Activated T-helper 1 cell treated with anti-CD3 and anti-CD28 coated beads, Interleukin-2, amount 50 U/mL, for 16 hours (primary cell): Measurements from ENCODE around the gene NPAS2.

Experiments
- DNase-seq, 2 donors: peaks; one replicate each; pipeline ENCODE4 v3.0.0-alpha.2; 2020; ENCODE audit warnings: low read depth in 1 of 2, low spot score in 1 of 2

Gene NPAS2

DNA sequence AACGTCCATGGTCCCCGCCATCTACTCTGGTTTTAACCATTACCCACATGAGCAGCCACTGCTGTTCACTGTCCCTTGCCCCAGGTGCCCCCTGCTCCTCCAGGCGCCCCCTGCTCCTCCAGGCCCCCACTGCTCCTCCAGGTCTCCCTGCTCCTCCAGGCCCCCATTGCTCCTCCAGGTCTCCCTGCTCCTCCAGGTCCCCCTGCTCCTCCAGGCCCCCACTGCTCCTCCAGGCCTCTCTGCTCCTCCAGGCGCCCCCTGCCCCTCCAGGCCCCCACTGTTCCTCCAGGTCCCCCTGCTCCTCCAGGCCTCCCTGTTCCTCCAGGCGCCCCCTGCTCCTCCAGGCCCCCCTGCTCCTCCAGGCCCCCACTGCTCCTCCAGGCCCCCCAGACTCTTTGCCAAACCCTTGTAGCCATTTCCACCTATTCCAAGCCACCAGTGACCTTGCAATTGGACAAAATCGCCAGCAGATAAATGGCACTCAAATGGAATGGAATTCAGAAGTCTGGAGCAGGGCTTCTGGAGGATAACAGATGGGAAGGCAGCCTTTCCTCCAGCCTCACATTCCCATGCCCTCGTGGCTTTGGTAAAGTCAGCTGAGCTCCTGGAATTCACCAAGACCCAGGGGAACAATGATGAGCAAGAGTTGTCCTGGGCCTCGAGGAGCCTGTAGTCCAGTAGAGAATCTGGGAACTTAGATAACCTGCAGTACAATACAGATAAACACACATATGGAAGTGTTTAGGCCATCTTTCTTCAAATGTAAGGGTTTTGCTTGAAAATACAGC is 168.9 kb downstream of the NPAS2 start:
- DNase-seq, result no peak

DNA sequence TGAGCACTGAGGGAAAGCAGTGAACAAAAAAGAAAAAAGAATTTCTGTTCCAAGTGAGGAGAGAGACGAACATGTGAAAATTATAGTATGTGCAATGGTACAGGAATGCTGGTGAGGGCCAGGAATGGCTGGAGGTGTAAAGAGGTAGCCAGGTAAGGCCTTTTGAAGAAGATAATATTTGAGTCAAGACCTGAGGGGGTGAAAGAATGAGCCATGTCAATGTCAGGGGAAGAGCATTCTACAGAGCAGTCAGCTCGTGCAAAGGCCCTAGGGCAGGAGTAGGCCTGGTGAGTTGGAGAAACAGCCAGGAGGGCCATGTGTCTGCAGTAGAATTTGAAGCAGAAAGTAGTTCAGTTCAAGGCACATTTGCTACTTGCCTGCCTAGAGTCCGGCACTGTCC is 169.7 kb downstream of the NPAS2 start:
- DNase-seq, result no peak

DNA sequence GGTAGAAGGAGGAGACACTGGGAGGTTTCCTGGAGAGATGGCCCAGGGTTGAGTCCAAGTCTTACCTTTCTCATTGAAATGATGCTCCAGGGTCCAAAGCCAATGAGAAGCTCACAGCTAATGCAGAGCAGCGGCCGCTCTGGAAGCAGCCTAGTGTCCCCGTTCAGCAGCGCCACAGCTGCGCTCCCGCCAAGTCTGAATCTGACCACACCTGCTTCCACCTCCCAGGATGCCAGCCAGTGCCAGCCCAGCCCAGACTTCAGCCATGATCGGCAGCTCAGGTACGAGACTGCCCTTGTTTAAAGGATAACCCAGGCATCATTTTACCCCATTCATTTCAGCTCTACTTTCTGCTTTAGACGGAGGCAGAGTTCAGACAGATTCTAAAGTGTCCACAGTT is 170.2 kb downstream of the NPAS2 start:
- no peak for DNase-seq

DNA sequence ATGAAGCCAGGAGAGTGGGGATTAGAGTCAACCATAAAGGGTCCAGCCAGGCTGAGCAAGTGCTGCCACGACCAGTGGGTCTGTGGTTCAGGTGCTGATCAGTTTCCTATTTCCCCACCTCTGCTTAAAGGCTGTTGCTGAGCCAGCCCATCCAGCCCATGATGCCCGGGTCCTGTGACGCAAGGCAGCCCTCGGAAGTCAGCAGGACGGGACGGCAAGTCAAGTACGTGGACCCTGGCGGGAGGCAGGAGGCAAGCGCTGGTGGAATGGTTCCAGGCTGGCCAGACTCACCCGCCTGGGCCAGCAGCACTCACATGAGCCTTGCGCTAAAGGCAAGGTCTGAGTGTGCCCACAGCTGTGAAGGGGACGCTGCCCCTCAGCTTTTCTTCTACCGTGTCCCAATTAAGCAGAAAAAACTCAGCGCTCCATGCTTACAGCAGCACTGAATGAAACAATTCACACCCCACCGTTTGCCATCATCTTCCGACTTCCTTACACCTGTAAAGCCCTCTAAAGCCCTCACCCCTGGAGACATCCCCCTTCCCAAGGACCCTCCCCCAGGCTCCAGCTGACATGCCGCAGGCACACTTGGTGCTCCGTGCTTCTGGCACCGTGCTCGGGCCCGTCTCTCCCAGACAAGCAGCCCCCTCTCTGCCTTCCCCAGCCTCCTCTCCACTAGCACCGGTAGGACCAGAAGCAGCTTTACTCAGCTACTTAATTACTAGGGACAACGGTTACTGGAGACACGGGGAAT is 170.9 kb downstream of the NPAS2 start:
- DNase-seq, result no peak

DNA sequence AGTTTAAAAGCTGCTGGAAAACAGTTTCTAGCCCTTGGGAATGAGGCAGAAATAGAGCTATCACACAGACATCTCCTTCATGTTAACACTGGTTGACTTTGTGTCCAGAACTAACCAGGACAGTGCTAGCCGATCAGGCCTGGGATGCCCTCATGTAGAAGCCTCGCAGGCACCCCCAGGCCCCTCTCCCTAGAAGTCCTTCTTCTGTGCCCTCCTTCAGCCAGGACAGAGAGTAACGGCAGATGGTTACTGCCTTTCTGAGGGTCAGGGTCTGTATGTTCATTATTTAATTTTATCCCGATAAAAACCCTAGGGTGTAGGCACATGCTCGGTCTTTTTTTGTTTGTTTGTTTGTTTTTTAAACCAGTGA is 171.4 kb downstream of the NPAS2 start:
- DNase-seq, result no peak

DNA sequence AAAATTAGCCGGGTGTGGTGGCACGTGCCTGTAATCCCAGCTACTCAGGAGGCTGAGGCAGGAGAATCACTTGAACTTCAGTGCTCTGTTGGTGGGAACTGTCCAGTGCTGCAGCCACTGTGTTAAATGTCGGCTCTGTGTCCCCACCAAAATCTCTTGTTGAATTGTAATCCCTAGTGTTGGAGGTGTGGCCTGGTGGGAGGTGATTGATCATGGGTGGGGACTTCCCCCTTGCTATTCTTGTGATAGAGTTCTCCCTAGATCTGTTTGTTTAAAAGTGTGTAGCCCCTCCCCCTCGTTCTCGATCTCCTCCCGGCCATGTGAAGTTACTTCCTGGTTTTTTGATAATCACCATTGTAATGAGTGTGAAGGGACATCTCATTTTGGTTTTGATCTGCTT is 172.3 kb downstream of the NPAS2 start:
- no peak for DNase-seq

DNA sequence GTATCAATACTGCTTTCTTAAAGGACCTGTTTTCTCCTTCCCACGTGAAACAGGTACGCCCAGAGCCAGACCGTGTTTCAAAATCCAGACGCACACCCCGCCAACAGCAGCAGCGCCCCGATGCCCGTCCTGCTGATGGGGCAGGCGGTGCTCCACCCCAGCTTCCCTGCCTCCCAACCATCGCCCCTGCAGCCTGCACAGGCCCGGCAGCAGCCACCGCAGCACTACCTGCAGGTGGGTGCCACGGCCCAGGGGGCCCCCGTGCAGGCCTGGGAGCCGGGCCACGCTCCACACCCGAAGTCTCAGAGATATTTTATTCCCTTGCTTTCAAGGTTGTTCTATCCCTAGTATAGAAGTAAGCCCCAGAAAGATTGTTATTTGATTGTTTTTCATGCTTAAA is 173.4 kb downstream of the NPAS2 start:
- DNase-seq, result no peak

DNA sequence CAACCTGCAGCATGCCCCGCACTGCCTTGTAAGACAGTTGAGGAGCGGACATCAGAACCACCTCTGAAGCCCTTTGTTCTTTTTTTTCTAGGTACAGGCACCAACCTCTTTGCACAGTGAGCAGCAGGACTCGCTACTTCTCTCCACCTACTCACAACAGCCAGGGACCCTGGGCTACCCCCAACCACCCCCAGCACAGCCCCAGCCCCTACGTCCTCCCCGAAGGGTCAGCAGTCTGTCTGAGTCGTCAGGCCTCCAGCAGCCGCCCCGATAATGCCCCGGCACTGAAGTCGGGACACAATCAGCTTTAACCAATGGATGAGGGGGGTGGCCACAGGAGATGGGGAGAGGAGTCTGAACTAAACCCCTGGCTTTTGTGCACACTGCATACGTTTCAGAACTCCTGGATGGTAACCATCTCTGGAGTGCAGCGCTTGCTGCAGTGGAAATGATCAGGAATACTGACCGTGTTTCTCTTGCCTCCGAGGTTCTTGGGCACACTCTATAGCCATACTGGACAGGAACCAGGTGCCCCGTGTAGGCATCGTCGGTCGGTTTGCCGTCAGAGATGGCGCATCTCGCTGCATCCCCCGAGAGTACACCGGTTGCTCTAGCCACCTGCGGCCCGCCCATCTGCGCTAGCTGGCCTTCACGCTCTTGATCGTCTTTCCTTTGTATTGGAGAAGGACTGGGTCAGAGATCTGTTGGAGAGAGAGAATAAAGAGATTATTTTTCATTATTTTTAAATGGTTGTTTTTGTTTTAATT is 175.6 kb downstream of the NPAS2 start:
- no peak for DNase-seq

DNA sequence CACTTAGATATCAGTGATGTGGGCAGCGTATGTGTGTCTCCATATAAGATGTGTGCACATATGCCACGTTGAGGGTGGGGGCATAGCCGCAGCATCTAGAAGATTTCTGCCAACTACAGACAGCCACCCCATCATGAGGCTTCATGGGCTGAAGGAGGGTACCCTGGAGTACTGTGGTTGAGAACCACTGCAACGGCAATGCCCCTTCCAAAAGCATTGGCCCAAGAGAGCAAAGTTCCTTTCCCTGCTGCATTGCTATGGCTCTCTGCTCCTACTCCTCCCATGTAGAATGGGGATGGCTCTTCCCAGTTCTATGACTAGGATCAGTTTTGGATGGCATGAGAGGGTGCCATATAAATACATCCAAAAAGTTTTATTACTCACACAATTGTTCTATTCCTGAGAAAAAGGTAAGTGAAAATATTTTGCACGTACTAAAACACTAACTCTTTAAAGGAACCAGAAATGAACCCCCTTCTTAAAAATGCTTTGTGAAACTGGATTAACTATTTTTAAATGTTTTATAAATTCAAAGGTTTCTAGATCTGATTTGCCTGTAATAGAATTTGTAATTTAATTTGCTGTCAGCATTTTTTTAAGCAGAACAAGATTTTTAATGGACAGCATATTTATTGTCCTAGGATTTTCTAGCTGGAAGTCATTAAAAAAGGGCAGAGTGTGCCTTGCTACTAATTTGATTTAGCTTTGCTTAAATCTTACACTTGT is 177.7 kb downstream of the NPAS2 start:
- DNase-seq, result no peak

DNA sequence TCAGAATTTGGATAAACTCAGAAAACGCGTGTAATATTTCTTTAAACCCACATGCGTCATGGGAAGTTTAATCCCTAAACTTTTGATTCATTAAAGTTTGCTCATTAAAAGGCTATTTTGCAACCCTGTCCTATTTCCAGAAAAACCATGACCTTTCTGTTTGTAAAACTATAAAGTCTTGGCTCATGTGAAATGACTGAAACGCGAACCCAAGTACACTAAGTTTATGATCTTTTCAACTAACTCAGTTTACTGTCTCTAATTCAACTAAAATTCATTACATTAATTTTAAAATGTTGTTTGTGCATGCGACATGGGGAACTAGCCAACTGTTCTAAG is 178.3 kb downstream of the NPAS2 start:
- no peak for DNase-seq

DNA sequence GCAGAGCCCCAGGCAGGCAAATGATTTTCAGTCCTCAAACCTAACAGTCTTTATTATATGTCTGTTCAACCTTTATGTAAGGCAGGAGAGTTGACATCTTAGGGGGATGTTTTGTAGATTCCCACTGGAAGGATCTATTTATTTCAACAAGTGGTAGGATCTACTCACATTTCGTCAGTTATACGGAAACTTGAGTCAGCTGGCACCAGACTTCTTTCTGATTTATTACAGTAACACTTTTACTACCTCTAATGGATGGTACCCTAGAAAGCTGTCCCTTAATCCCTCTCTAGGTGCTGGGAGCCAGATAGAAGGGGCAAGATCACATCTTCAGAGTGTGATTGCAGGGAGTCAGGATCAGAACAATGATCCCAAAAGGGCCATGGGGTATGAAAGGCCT is 180.1 kb downstream of the NPAS2 start:
- no peak for DNase-seq

DNA sequence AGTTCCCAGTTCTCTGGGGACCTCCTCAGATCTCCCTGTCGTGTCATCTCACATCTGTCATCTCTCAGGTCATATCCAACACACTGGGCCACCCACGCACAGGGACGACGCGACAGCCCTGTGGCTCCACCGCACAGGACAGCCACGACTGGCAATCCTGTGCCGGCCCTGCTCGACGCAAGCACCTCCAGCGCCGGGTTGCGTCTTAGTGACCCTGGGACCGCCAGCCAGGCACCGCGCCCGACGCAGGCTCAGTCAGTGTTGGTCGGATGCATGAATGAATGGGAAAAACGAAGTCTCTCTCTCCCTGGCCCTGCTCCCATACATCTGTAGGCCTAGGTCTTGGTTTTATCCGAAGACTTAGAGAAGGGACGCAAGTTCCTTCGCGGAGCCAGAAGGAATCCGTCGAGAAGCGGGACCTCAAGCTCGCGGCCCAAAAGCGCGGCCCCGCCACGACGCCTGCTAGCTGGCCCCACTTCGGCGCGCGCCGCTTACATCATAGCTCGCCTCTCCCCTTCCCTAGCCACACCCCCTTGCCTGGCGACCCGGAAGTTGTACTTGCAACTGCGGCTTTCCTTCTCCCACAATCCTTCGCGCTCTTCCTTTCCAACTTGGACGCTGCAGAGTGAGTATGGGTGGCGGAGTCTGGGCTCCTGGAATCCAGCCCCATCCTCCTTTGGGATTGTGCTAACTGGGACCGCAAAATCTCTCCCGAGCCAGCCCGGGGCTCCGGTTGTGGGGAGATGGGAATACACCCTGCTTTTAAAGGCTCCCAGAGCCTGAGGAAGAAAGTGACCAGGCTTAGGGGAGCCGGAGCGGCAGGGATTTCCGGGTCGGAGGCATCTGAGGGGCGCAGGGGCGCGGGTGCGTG is 182.0 kb downstream of the NPAS2 start, which contains the start of gene RPL31:
RPL31 (plus strand) TSS at position 599 of the 871 bp plus-strand sequence. CDS start 413 bp downstream, outside the sequence.
- DNase-seq, result peak; percentile 92 to 93

DNA sequence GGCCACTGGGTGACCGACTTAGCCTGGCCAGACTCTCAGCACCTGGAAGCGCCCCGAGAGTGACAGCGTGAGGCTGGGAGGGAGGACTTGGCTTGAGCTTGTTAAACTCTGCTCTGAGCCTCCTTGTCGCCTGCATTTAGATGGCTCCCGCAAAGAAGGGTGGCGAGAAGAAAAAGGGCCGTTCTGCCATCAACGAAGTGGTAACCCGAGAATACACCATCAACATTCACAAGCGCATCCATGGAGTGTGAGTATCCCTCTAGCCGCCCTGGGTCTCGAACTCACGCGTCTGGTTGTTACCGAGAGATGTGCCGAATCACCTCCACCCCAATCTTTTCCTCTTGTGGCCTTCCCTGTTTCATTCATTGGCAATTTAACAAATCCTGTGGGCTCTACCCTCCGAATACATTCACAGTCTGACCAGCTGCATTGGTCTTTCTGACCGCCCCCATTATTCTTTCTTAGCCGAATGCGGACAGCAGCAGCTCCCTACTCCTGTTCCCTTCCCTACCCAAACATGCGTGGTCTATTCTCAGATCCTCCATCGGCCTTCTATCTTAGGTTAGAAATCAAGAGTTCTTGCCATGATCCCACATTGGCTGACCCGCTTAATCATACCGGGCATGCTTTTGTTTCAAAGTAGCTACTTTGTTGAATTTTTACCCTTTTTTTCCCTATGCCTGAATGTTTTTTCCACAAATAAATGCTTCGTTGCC is 182.8 kb downstream of the NPAS2 start:
- DNase-seq, result no peak

DNA sequence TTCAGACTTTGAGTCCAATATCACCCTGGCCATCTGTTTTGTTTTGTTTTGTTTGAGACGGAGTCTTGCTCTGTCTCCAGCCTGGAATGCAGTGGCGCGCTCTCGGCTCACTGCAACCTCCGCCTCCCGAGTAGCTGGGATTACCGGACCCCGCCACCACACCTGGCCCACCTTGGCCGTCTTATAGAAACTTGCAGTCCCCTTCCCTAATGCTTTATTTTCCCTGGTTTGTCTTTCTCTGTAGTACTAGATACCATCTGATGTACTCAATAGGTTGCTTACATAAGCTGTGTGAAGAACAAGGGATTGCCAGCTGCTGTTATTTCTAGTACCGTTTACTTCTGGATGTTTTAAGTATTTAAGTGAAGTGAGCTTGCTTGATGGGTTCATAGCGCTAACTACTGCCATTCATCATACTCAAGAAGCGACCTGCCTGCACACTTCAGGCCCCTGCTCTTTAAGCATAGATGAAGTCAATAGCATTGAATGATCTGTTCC is 183.4 kb downstream of the NPAS2 start:
- no peak for DNase-seq

DNA sequence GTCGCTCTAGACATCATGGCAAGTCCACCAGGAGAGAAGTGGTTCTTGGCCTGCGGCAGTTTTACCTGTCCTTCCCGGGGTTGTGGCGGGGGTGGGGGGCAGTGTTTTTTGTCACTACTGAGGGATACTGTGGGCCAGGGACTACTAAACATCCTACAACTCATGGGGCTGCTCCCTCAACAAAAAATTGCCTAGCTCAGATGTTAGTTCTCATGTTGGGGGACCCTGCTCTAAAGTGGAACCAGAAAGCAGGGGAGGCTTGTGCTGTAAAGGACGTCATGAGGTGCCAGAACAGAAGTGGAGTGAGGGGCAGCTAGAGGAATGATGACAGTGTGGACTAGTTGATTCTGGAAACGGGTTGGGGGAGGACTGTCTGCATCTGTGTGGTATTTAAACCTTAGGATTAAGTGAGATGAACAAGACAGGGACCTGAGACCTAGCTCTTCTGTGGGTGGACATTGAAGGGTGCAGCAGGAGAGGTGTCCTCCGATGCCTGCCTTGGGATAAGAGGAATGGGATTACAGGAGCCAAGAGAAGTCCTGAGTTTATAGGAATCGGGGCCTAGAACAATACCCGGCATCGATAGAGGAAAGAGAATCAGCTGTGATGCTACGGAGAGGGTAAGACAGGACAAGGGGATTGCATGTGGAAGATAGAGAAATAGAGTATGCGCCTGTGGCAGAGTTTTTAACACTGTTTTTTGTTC is 184.8 kb downstream of the NPAS2 start:
- DNase-seq, result no peak

DNA sequence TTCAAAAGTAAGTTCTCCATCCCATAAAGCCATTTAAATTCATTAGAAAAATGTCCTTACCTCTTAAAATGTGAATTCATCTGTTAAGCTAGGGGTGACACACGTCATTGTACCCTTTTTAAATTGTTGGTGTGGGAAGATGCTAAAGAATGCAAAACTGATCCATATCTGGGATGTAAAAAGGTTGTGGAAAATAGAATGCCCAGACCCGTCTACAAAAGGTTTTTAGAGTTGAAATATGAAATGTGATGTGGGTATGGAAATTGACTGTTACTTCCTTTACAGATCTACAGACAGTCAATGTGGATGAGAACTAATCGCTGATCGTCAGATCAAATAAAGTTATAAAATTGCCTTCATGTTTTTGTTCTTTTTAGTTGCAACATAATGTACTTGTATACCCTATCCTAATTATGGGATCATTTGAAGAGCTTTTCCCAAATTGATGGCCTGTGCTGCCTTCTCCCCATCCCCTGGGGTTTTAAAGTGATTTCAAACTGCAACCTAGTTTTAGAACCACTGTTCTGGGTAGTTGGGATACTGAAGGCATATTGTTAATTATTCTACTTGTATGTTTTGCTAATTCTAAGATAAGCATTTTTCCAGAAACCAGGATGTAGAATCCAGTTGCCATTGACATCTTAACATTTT is 186.3 kb downstream of the NPAS2 start:
- DNase-seq, result no peak

DNA sequence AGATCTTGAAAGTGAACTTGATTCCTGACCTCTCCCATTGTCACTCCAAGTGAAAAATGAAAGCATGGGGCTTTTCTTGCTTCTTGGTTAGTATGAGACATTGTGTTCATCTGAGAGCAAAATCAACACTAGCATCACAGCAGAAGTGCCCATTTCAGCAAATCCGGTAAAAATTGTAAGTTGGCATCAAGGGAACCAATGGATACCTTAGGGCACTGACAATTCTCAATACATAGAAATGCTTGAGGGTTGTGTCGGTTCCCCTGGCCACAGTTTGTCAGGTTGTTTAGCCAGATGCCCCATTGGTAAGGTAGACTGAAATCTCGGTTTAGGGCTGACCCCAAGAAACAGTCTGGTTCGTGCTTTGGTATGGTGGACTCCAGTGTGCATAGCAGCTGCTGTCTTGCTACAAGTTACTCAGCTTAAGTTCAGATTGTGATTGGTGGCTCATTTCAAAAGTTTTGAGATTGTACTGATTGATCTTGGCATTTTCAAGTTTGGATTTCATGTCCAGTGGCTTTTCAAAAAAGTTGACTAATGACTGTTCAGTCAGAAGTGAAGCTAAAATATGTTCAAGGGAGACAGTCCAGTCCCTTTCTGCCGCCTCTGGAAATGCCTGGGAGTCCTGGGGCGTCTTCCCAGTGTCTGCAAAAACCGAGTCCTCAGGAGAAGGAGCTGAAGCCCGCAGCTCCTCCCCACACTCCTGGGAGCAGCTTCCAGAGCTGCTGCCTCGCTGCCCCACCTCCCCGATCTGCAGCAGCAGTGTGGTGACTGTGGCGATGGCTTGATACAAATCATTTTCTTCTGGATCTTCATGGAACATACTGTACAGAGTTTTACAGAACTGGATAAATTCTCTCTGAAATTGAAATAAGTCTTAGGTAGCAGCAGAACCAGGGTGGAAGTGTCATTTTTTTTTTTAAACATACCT is 187.7 kb downstream of the NPAS2 start:
- no peak for DNase-seq
